Muscle layer of colon (tissue), 2 donors: ENCODE results near the gene WDR38.

ENCODE experiments used
- H3K27ac ChIP-seq: one replicate; pipeline ENCODE4 v1.7.0; 2013; ENCODE audit warnings: low read depth, mild to moderate bottlenecking, low read length, moderate library complexity
- H3K27me3 ChIP-seq, 2 donors: one replicate each; pipeline ENCODE4 v1.7.0; 2013; ENCODE audit warnings: low read length in 2 of 2, mild to moderate bottlenecking in 2 of 2; ENCODE audit not compliant: insufficient read depth in 2 of 2, control insufficient read depth in 1 of 2
- H3K36me3 ChIP-seq: one replicate; pipeline ENCODE4 v1.7.0; 2013; ENCODE audit warnings: mild to moderate bottlenecking, low read length; ENCODE audit not compliant: insufficient read depth
- H3K4me1 ChIP-seq: one replicate; pipeline ENCODE4 v1.7.0; 2013; ENCODE audit warnings: mild to moderate bottlenecking, low read length; ENCODE audit not compliant: insufficient read depth
- H3K4me3 ChIP-seq, 2 donors: one replicate each; pipeline ENCODE4 v1.7.0; 2013; ENCODE audit warnings: low read length in 2 of 2, low read depth in 1 of 2, mild to moderate bottlenecking in 1 of 2, moderate library complexity in 1 of 2
- H3K9ac ChIP-seq: one replicate; pipeline ENCODE4 v1.7.0; 2013; ENCODE audit warnings: low read length
- H3K9me3 ChIP-seq: one replicate; pipeline ENCODE4 v1.7.0; 2013; ENCODE audit warnings: mild to moderate bottlenecking, low read length
- donor health status: abdominal sarcoma.
- donor health status: Adenocarcinoma of cecum.

WDR38 gene

DNA sequence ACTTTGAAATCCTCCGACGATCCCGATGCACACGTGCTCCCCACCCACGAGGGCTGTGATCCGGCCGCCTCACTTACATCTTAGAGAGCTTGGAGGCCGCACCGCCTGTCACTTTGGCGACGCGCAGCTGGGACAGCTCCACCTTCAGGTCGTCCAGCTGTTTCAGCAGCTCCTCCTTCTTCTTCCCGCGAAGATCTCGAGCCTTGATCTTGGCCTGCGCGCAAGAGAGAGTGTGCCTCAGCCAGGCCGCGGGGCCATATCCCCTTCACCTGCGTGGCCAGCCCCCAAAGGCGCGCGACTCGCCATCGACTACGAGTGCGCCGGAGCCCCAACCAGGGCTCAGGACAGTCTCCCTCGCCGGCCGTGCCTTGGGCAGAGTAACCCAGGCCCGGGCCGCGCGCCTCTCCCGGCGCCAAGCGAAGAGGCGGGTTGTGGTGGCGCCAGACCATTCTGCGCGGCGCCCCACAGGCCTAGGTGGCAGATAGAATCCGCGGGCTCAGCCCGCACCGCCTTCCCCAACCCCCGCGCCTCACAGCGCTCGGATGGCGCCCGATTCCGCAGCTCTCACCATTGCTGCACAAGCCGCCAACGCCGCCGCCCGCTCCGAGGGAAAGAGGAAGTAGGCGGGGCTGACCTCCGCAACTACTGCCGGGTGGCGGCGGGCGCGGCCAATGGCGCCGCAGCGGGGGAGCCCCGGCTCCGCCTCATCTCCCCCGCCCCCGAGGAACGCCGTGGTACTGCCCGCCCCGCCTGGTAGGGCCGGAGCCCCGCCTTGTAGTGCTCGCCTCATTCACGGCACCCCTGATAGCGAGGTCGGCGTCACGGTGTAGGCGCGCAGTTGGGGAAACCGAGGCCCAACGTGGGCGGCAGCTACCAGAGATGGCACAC lies 8.3 kb downstream of the WDR38 start, which contains the start of the genes ARPC5L and RPL35:
TSS of gene ARPC5L (plus strand) at position 789 of the 888 bp plus-strand sequence. CDS start 7,161 bp downstream, outside the sequence.
TSS of gene RPL35 (minus strand) at position 616 of the 888 bp plus-strand sequence. CDS start at position 571, 45 bp downstream.
- Histone ChIP-seq H3K4me1 (peaks cover 15% of the 10 kb centered on the region), H3K9me3 (no peaks in the 10 kb centered on the region), H3K27ac (peak within 1 kb of the TSS; percentile 74), H3K4me3 (peak within 1 kb of the TSS; percentile 84 to 93), H3K27me3 (no peaks in the 10 kb centered on the region), H3K36me3 (peaks cover 37% of the 10 kb centered on the region), H3K9ac (peak within 1 kb of the TSS; percentile 86)

DNA sequence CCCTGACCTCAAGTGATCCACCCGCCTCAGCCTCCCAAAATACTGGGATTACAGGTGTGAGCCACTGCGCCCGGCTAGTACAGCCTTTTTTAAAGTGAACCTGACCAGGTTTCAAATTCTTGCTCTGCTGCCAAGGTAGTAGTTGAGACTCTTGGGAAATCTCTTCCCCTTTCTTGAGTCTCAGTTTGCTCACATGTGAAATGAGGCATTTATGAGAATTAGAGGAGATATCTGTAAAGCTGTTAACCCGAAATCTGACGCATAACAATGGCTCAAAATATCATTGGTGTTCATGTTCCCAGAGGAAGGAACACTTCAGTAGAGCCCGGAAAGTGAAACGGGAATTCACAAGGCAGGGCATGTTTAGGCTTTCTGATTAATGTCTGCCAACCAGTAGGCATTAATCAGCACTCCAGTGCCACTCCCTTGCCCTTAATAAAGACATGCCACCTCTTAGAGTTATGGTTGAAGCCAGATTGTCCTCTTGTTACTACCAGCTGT lies 10.2 kb downstream of the WDR38 start:
- Histone ChIP-seq H3K4me3 (no peak overlapping the region), H3K27me3 (no peaks in the 10 kb centered on the region), H3K9ac (no peak overlapping the region), H3K4me1 (peaks cover 22% of the 10 kb centered on the region), H3K9me3 (no peaks in the 10 kb centered on the region), H3K27ac (no peak overlapping the region), H3K36me3 (peaks cover 20% of the 10 kb centered on the region)

DNA sequence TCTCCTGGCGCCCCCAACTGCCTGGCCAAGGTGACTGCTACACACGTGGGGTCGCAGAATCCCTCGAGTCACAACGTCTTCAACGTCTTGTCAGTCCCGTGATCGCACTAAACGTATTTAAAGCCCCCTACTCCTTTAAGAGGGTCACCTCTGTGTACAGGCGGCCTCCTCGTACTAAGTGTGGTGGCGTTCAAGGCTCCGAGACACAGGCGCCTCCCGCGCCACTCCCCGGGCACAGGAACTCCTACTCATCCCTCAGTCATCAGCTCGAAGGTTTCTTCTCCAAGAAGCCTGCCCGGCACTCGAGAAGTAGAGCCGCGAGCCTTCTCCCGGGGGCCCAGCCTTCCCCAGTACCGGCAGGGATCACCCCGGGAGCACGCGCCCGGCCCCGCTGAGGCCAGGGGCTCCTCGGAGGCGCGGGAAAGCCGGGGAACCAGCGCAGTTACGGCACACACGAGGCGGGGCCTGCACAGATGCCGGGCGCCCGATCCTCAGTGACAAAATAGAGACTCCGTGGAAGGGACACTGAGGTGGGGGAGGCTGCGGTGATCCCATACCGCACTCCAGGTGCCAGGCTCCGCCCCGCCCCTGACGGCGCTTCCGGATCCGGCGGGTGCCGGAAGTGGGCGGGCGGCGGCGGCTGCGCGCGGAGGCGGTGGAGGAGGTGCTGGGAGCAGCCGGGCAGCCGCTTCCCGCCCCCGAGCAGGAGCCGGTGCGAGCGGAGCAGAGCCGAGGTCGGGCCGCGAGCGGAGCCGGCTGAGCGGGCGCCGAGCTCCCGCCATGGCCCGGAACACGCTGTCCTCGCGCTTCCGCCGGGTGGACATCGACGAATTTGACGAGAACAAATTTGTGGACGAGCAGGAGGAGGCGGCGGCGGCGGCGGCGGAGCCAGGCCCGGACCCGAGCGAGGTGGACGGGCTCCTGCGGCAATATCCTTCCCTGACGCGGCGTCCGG lies 15.5 kb downstream of the WDR38 start:
- H3K27ac ChIP-seq, result peak overlapping the region; percentile 83
- peak overlapping the region; percentile 86 to 95 for H3K4me3 ChIP-seq
- H3K27me3 ChIP-seq, result no peaks in the 10 kb centered on the region
- peaks cover 6% of the 10 kb centered on the region for H3K36me3 ChIP-seq
- H3K4me1 ChIP-seq, result peaks cover 49% of the 10 kb centered on the region
- peak overlapping the region; percentile 99 for H3K9ac ChIP-seq
- H3K9me3 ChIP-seq, result no peaks in the 10 kb centered on the region

DNA sequence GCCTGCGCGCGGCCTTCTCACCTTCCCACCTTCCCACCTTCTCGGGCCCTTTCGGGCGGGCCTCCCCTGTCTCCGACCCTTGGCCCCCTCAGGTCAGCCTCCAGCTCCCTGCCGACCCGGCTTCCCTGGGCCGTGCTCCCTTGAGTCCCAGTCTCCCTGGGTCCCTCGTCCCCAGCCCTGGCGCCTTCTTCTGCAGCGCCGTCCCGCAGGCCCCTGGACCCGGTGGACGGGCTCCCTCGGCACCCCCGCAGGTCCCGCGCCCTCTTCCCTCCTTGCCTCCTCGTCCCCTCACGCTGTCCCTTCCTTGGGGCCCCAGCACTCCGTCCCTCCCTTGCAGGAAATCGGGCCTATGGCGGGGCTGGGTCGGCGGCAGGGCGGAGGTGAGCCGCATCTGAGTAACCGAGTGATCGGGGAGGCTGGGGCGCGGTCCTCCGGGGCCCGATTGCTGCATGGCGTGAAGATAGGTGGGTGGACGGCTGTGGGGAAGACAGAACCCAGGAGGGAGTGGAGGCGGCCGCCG lies 16.3 kb downstream of the WDR38 start:
- Histone ChIP-seq H3K4me1 (peaks cover 51% of the 10 kb centered on the region), H3K27ac (peak overlapping the region; percentile 83), H3K27me3 (no peaks in the 10 kb centered on the region), H3K9ac (peak overlapping the region; percentile 46), H3K4me3 (peak overlapping the region; percentile 86 to 95), H3K36me3 (peaks cover 10% of the 10 kb centered on the region), H3K9me3 (no peaks in the 10 kb centered on the region)

DNA sequence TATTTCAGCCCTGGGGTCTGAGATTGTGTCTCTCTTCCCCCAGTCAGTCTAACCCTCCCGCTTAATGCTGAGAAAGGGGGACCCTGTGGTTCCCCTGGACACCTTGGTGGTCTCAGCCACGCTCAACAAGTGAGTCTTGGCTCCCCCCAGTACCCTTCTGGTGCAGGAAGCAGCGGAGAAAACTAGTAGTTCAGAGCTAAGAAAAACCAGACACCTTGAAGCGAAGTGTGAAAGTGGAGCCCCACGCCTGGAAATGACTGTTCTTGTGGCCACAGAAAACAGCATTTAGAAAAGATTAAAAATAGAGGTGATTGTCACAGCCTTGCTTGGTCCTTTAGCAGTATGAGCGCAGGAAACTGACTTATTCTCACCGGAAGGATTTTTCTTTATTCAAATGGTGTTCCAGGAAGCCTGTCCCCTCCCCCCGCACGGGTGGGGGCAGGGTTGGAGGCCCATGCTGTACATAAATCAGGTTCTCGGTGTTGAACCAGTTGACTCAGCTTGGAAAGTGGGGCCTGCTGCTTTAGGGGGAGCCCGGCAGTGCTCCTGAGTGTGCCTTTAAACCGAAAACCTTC lies 16.8 kb downstream of the WDR38 start:
- peak overlapping the region; percentile 86 to 95 for H3K4me3 ChIP-seq
- peak overlapping the region; percentile 83 for H3K27ac ChIP-seq
- peak overlapping the region; percentile 46 for H3K9ac ChIP-seq
- H3K4me1 ChIP-seq, result peaks cover 51% of the 10 kb centered on the region
- H3K36me3 ChIP-seq, result peaks cover 15% of the 10 kb centered on the region
- no peaks in the 10 kb centered on the region for H3K27me3 ChIP-seq
- H3K9me3 ChIP-seq, result no peaks in the 10 kb centered on the region

DNA sequence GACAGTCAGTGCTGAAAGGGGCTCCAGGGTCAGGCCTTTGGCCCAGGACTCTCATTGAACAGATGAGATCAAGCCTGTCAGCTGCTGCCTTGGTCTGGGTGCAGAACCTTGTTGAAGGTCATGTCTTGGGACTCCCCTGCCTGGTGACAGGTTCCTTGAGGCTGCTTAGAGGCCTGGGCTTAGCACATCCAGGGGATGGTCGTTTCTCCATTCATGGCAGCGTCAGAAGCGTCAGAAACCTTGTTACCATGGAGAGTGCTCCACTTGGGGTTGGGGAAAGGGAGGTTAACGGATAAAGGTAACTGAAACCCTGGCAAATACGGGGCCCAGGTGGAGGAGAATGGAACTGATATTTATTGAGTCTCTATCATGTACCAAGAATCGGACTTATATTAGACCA lies 17.5 kb downstream of the WDR38 start:
- H3K9me3 ChIP-seq, result no peaks in the 10 kb centered on the region
- H3K4me1 ChIP-seq, result peaks cover 51% of the 10 kb centered on the region
- H3K27me3 ChIP-seq, result no peaks in the 10 kb centered on the region
- H3K27ac ChIP-seq, result peak overlapping the region; percentile 83
- peak overlapping the region; percentile 46 for H3K9ac ChIP-seq
- H3K4me3 ChIP-seq, result peak overlapping the region in 1 of 2 donors; percentile 95
- H3K36me3 ChIP-seq, result peaks cover 21% of the 10 kb centered on the region

DNA sequence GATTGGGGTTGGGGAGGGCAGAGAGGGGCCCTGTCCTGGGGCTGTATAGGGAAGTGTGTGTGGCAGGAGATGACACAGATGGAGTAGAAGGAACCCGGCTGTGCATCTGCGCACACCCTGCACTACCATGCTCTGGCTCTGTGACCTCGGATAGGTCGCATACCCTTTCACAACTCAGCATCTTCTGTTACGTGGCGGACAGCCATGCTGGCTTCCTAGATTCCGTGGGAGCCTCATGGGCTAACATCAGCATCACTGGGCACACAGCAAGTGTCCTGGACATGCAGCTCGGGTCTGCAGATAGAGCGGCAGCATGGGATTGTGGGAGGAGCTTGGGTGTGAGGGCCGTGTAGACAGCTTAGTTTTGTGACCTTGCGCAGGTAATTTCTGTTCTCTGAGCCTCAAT lies 17.9 kb downstream of the WDR38 start:
- Histone ChIP-seq H3K36me3 (peaks cover 24% of the 10 kb centered on the region), H3K4me1 (peaks cover 51% of the 10 kb centered on the region), H3K27ac (no peak overlapping the region), H3K9ac (peak overlapping the region; percentile 15), H3K27me3 (no peaks in the 10 kb centered on the region), H3K9me3 (no peaks in the 10 kb centered on the region), H3K4me3 (peak overlapping the region in 1 of 2 donors; percentile 95)

DNA sequence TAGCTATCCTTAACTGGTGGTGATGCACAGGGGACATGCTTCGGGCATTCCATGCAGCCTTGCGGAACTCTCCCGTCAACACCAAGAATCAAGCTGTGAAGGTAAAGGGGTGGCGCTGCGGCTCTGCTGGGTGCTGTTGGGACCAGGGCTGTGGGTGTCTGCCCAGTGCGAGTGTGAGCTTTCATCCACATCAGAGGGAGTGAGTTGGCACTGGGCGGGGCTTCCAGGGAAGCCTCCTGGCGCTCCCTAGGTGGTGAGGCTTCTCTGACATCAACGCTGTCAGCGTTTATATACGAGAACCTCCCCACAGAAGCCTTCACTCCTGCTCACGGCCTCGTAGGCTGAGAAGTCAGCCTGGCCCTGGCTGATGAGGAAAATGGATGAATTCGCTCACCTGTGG lies 20.4 kb downstream of the WDR38 start:
- no peaks in the 10 kb centered on the region for H3K27me3 ChIP-seq
- H3K27ac ChIP-seq, result no peak overlapping the region
- H3K4me3 ChIP-seq, result no peak overlapping the region
- peaks cover 50% of the 10 kb centered on the region for H3K4me1 ChIP-seq
- H3K9ac ChIP-seq, result no peak overlapping the region
- peaks cover 49% of the 10 kb centered on the region for H3K36me3 ChIP-seq
- no peaks in the 10 kb centered on the region for H3K9me3 ChIP-seq

DNA sequence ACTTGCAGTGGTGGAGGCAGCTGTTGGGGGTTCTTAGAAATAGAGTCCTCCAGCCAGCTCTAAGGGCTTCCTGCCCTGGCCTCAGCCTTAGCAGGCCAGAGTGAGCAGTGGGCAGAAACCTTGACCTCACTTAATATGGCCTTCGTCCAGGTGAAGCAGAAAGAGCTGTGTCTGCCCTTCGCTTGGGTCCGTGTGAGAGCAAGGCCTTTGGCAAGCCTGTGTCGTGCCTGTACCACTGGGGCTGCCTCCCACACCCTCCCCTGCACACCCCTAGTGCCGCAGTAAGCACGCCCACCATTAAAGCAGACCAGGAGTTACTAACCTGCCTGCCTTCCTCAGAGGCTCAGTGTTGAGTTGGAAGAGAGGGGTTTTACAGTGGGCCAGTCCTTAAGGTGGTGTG lies 22.2 kb downstream of the WDR38 start:
- H3K27me3 ChIP-seq, result no peaks in the 10 kb centered on the region
- peaks cover 60% of the 10 kb centered on the region for H3K36me3 ChIP-seq
- peaks cover 54% of the 10 kb centered on the region for H3K4me1 ChIP-seq
- H3K9me3 ChIP-seq, result no peaks in the 10 kb centered on the region
- H3K4me3 ChIP-seq, result no peak overlapping the region
- no peak overlapping the region for H3K9ac ChIP-seq
- no peak overlapping the region for H3K27ac ChIP-seq

DNA sequence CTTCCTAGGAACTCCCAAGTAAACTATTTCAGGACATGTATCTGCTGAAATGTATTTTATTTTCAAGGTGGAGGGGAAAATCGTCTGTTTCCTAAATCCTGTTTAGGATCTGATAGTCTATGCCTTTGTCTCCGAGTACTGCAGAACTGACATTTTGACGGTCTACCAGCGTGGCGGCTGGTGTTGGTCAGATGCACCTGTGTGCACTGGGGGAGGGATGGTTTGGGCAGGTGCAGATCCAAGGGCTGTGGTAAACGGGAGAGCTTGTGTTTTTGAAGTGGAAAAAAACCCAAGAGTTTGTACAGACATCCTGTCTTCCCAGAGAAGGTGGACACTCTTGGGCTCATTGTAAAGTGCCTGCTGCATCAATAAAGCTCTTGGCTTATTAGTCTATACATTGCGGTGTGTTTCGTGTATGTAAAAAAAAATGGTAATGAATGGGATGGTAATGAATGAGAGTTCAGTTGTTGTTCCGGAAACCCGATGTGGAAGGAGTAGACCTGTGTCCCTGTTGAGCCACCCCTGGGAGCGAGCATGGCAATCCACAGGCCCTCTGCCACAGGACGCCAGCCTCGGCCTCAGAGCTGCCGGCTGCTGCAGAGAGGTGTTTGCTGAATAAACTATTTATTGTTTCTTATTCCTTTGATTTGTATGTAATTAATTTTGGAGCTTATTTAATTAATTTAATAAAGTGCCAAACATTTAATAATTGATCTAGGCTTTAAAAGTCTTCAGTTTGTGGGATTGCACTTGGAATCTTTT lies 23.9 kb downstream of the WDR38 start:
- Histone ChIP-seq H3K4me1 (peaks cover 37% of the 10 kb centered on the region), H3K9me3 (no peaks in the 10 kb centered on the region), H3K27ac (no peak overlapping the region), H3K36me3 (peaks cover 77% of the 10 kb centered on the region), H3K9ac (no peak overlapping the region), H3K27me3 (no peaks in the 10 kb centered on the region), H3K4me3 (no peak overlapping the region)
